ENCODE data around the gene MED4.

DNA sequence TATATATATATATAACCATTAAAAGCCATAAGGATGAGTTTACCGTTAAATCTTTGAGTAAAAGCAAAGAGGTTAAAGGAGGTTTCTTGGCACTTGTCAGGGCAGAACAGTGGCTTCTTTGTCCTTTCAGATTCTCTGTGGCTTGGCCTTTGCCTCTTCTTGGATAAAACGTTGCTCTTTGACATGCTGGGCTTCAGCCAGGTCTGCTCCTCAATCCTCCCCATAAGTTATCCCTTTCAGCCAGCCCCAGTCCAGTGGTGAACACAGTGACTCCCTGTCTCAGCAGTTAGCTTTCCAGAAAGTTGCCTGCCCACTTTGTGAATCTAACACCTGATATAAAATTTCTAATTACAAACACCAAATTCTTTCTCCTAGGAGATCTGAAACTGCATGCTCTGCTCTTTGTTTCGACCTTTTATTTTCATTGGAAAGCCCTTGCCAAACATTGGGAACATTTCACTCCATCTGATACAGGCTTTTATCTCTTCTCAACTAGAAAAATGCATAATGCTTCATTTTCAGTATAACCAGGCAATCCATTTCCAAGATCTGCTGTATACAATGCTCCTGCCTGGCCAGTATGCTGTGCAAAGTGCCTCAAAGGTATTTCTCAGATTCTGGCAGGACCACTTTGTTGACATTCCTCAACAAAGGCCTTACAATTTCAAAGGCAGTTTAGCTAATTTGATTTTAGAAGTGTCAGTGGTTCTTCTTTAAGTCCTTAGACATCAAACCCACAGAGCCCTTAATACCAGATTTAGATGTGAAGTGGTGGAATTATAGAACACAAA lies 16.2 kb upstream of the MED4 start:
- TF ChIP-seq, protein P1, sequence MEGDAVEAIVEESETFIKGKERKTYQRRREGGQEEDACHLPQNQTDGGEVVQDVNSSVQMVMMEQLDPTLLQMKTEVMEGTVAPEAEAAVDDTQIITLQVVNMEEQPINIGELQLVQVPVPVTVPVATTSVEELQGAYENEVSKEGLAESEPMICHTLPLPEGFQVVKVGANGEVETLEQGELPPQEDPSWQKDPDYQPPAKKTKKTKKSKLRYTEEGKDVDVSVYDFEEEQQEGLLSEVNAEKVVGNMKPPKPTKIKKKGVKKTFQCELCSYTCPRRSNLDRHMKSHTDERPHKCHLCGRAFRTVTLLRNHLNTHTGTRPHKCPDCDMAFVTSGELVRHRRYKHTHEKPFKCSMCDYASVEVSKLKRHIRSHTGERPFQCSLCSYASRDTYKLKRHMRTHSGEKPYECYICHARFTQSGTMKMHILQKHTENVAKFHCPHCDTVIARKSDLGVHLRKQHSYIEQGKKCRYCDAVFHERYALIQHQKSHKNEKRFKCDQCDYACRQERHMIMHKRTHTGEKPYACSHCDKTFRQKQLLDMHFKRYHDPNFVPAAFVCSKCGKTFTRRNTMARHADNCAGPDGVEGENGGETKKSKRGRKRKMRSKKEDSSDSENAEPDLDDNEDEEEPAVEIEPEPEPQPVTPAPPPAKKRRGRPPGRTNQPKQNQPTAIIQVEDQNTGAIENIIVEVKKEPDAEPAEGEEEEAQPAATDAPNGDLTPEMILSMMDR (IDR thresholded peaks at IDR 0.05) = no peak
- TF ChIP-seq POLR2A (IDR thresholded peaks at IDR 0.05) = no peak

All from Peyer's patch (tissue), 4 donors.